Astrocyte (in vitro differentiated cells and primary cell): ENCODE results near the gene HOXB4.

Source experiments
- CTCF ChIP-seq: IDR thresholded peaks from 2 replicates; pipeline ENCODE4 v1.5.1; 2011; ENCODE audit warnings: low read depth, mild to moderate bottlenecking, inconsistent platforms, low read length, moderate library complexity; ENCODE audit not compliant: insufficient read depth
- EZH2 ChIP-seq: IDR thresholded peaks from 2 replicates; pipeline ENCODE4 v1.6.1; 2012; ENCODE audit warnings: mild to moderate bottlenecking, low read length, inconsistent platforms; ENCODE audit not compliant: insufficient read depth

- no peak for TF ChIP-seq CTCF
- TF ChIP-seq EZH2 = no peak
These were observed 15.2 kb downstream of the HOXB4 start for GRCh38 chr17:48562934-48563333.
